CD4-positive, alpha-beta T cell treated with Interleukin-17A for 1 hour (primary cell): ENCODE results near the gene PPP4R1.

Experiments
- DNase-seq: peaks from one replicate; pipeline ENCODE4 v3.0.0-alpha.2; 2020

PPP4R1 gene

GRCh38 chr18:9545029-9545428, 69.3 kb downstream of the PPP4R1 start:
- DNase-seq, result no peak

GRCh38 chr18:9542924-9543323, 71.4 kb downstream of the PPP4R1 start:
- no peak for DNase-seq

GRCh38 chr18:9539938-9540337, 74.4 kb downstream of the PPP4R1 start:
- DNase-seq, result no peak

GRCh38 chr18:9539283-9539682, 75.1 kb downstream of the PPP4R1 start:
- DNase-seq, result no peak

- DNase-seq, result no peak
These were observed 76.7 kb downstream of the PPP4R1 start for GRCh38 chr18:9537677-9538076.

- DNase-seq, result no peak
These were observed 77.8 kb downstream of the PPP4R1 start for GRCh38 chr18:9536354-9537152.

GRCh38 chr18:9535430-9535991, 78.8 kb downstream of the PPP4R1 start:
- DNase-seq, result no peak

- no peak for DNase-seq
These were observed 79.5 kb downstream of the PPP4R1 start for GRCh38 chr18:9534844-9535243.

GRCh38 chr18:9531791-9532410, 82.5 kb downstream of the PPP4R1 start:
- DNase-seq, result no peak

- no peak for DNase-seq
These were observed 83.9 kb downstream of the PPP4R1 start for GRCh38 chr18:9530226-9531009.

GRCh38 chr18:9526458-9526857, 87.9 kb downstream of the PPP4R1 start:
- DNase-seq, result no peak

- no peak for DNase-seq
These were observed 91.4 kb downstream of the PPP4R1 start for GRCh38 chr18:9522952-9523351.

GRCh38 chr18:9521770-9522169, 92.6 kb downstream of the PPP4R1 start:
- no peak for DNase-seq

GRCh38 chr18:9520666-9521065, 93.7 kb downstream of the PPP4R1 start:
- no peak for DNase-seq

GRCh38 chr18:9519399-9519798, 95.0 kb downstream of the PPP4R1 start:
- DNase-seq, result no peak

- DNase-seq, result no peak
These were observed 96.5 kb downstream of the PPP4R1 start for GRCh38 chr18:9517869-9518268.

GRCh38 chr18:9516437-9517064, 97.8 kb downstream of the PPP4R1 start:
- peak; percentile 62 for DNase-seq

GRCh38 chr18:9513971-9514512, 100.3 kb downstream of the PPP4R1 start:
- DNase-seq, result no peak

- DNase-seq, result no peak
These were observed 105.8 kb downstream of the PPP4R1 start for GRCh38 chr18:9508446-9509025.

- DNase-seq, result no peak
These were observed 106.7 kb downstream of the PPP4R1 start for GRCh38 chr18:9507565-9508088.

GRCh38 chr18:9506046-9506792, 108.1 kb downstream of the PPP4R1 start:
- no peak for DNase-seq
